ENCODE data around the gene TESK2.

The TESK2 gene

DNA sequence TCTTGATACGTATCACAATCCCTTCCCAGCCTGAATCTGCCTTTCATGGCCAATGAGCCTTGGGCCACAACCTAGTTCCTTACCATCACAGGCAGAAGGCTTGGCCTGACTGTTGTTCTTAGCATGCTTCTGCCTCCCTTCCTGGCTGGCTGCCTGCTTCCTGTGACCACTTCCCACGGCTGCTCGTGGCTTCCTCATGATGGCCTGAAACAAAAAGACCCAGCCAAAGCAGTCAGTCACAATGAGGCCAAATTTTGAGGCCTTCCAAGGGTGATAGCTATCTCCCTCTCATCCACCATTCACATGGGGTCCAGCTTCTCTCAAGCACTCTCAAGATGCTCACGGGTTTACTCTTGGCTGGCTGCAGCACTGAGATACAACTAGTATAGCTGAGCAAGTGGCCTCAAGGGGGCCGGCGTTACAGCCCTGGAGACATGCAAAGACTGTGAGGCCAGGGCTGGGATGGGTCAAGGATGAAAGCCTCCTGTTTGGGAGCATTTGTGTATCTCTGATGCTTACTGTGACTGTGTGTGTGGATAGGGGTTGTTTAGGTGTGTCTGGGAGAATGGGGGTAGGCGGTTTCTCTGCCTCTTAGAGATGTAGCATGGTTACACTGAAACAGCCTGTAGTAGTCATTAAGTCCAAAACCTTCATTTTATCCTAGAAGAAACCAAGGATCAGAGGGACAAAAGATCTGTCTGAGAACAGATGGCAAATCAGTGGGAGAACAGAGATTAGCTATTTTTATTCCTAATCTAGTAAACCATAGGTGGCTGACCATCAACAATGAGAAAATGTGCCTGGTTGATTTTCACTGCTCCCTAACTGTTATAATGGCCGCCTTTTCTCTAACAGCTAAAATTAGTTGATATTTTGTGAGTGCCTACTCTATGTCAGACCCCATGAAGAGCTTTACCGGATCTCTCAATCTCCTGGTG is 156.4 kb downstream of the TESK2 start:
- no peak for DNase-seq

DNA sequence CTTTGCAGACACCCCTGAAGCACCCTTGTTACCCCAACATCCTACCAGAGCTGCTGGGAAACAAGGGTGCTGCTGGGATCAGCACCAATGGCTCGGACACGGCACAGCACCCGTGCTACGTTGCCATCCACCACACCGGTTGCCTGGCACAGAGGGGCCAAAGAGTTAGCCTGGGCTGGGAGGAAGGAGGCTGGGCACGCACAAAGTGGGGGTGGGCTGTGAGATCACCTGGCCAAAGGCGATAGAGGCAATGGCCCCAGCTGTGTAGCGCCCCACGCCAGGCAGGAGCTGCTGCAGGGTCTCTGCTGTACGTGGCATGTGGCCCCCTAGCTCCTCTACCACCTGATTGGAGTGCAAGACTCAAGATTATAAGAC is 158.6 kb downstream of the TESK2 start:
- no peak for DNase-seq

DNA sequence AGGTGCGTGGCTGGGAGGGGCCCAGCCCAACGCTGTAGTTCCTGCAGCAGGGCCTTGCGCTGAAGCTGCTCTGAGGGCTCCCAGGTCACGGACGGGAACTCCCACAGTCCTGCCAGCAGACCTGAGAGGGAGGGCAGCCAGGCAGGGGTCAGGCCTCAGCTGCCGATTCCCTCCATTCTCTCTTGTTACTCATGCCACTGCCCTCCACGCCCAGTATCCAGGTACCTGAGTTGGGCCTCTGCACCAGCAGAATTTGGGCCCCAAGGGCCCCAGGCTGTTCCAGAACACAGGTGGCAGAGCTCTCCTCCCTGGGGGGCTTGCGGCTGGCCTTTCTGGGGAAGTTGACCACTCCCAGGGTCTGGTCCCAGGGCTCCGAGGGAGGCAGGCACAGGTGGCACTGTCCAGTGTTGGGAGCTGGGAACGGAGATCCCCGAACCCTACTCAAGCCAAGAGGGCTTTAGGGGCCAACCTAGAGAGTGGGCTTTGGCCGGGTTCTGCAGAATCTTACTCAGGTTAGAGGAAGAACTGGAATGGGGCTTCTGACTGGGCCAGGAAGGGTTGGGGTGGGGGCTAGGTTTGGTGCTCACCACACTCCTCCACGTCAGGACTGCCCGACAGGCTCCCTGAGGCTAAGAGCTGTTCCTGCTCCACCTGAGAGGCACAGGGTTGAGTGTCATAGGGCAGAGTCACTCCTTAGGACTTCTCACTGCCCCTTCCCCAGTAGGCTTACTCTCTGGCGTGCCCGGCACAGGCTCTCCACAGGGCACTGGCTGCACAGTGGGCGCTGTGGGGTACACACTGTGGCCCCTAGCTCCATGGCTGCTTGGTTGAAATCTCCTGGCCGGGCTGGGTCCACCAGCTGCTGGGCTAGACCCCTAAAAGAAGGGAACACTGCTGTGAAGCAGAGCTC is 159.3 kb downstream of the TESK2 start:
- DNase-seq: no peak

- DNase-seq: no peak
Observed at GRCh38 chr1:45329445-45329844, 161.5 kb downstream of the TESK2 start.

- no peak for DNase-seq
Observed at GRCh38 chr1:45328680-45329079, 162.3 kb downstream of the TESK2 start.

GRCh38 chr1:45327644-45328515 is 163.1 kb downstream of the TESK2 start:
- no peak for DNase-seq

DNA sequence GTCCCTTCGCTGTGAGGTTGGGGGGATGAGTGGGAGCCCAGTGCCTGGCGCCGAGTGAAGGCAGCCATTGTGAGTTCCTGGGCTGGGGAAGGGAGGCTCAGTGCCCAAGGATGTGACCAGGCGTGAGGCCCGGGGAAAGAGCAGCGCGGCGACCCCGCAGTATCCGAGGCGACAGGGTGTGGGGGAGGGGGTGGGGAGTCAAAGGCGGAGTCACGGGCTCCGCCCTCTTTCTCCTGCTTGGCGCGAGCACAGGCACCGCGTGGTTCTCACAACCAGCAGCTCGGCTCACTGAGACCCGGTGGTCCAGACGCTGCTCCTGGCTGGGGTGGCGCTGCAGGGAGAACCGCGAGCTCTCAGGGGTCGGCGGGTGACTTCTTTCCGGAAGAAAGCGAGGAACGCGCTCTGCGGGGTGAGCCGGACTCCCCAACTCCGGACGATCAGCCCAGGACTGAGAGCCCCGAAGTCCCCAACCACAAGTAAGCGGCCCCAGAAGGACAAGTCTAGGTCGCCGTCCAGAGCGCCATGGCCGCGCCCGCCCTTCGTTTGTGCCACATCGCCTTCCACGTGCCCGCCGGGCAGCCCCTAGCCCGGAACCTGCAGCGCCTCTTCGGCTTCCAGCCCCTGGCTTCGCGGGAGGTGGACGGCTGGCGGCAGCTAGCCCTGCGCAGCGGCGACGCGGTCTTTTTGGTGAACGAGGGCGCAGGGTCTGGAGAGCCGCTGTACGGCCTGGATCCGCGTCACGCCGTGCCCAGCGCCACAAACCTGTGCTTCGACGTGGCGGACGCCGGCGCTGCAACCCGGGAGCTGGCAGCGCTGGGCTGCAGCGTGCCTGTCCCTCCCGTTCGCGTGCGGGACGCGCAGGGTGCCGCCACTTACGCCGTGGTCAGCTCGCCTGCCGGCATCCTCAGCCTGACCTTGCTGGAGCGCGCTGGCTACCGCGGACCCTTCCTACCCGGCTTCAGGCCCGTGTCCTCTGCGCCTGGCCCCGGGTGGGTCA is 164.0 kb downstream of the TESK2 start, which contains the start of gene HPDL:
Gene HPDL (plus strand): TSS at position 269 of the 997 bp plus-strand sequence. CDS start 254 bp downstream, at position 523.
- DNase-seq: peak; percentile 78

- no peak for DNase-seq
Observed at GRCh38 chr1:45325851-45326506, 165.0 kb downstream of the TESK2 start.

- no peak for DNase-seq
Observed at GRCh38 chr1:45322486-45323040, 168.4 kb downstream of the TESK2 start.

DNA sequence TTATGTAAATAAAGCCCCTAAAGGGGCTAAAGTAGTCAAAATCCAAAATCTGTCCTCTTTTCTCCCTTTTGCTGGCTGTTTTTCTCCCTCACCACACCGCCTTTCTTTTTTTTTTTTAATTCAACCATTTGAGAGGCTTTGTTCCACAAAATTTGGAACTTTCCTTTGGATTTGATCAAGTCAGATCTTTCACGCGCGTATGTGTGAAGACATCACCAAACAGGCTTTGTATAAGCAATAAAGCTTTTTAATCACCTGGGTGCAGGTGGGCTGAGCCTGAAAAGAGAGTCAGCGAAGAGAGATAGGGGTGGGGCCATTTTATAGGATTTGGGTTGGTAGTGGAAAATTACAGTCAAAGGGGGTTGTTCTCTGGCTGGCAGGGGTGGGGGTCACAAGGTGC is 169.5 kb downstream of the TESK2 start:
- no peak for DNase-seq

DNA sequence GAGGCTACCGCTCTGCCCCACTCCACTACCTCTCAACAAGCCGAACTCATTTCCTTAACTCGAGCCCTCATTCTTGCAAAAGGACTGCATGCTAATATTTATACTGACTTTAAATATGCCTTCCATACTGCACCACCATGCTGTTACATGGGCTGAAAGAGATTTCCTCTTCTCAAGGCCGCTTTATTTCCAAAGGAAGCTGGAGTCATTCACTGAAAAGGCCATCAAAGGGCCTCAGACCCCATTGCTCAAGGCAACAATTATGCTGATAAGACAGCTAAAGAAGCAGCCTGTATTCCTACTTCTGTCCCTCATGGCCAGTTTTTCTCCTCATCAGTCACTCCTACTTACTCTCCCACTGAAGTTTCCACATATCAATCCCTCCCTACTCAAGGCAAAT is 171.2 kb downstream of the TESK2 start:
- no peak for DNase-seq

DNA sequence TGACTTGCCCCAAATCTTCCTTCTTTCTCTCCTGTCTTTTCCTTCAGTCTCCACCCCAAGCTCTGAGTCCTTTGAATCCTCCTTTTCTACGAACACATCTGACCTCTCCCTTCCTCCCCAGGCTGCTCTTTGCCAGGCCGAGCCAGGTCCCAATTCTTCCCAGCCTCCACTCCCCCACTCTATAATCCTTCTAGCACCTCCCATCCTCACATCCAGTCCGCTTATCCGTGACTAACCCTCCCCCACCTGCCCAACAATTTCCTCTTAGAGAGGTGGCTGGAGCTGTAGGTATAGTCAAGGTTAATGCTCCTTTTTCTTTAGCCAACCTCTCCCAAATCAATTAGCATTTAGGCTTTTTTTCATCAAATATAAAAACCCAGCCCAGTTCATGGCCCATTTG is 173.8 kb downstream of the TESK2 start:
- DNase-seq: no peak

GRCh38 chr1:45314266-45314665 is 176.7 kb downstream of the TESK2 start:
- no peak for DNase-seq

- DNase-seq: no peak
Observed at GRCh38 chr1:45306905-45307304, 184.1 kb downstream of the TESK2 start.

DNA sequence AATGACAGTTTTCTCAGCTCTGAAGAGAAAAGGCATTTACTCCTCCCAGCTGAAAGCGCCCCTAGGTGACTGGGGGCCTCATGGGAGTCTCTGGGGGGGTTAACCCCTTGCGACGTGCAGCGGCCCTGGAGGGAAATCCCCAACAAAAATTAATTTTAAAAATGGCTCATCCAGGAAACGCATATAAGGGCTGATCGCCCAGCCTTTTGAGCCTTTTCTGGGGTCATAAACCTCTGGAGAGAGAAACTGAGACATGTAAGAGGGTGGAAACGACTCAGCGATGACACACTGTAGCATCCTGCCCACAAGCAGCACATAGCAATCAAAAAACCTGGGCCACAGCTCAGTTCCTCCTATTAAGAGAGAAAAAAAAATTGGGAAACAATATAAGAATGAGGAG is 184.6 kb downstream of the TESK2 start:
- DNase-seq: no peak

DNA sequence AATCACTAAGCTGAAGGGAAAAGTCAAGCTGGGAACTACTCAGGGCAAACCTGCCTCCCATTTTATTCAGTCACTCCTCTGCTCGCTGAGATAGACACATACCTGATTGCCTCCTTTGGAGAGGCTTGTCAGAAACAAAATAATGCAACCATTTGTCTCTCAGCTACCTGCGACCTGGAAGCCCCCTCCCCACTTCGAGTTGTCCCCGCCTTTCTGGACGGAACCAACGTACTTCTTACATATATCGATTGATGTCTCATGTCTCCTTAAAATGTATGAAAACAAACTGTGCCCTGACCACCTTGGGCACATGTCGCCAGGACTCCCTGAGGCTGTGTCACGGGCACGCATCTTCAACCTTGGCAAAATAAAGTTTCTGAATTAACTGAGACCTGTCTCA is 185.7 kb downstream of the TESK2 start:
- no peak for DNase-seq

DNA sequence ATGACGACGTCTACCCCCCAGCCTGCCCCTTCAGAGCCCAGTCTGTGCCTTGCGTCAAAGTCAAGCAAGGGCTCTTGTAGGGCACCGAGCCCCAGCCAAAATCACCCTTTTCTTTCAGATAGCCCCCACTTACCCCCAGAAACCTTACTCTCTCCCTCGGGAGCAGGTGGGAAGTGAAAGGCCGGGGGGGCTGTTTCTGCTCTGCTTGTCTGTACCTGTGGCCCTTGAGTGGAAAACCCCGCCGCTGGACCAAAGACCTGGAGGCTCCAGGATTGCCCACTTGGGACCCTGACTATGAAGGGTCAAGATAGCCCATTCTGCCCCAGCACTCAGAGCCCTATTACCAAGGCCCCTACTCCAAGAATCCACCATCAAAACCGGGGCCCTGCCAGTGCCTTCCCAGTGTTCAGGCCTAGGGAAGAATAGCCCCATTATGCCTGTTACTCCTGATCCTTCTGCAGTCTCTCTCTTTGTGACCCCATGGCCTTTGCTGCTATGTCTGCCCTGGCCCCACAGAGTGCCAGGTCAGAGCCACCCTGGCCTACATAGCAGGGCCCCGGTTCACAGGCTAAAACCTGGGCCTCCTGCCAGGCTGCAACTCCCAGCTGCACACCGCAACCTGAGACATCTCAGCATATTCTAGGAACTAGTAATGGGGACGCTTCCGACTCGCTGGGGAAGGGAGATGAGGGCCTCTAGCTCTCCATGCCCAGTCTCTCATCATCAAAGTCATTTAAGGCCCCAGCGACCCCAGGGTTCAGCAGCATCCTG is 186.5 kb downstream of the TESK2 start:
- DNase-seq: no peak

DNA sequence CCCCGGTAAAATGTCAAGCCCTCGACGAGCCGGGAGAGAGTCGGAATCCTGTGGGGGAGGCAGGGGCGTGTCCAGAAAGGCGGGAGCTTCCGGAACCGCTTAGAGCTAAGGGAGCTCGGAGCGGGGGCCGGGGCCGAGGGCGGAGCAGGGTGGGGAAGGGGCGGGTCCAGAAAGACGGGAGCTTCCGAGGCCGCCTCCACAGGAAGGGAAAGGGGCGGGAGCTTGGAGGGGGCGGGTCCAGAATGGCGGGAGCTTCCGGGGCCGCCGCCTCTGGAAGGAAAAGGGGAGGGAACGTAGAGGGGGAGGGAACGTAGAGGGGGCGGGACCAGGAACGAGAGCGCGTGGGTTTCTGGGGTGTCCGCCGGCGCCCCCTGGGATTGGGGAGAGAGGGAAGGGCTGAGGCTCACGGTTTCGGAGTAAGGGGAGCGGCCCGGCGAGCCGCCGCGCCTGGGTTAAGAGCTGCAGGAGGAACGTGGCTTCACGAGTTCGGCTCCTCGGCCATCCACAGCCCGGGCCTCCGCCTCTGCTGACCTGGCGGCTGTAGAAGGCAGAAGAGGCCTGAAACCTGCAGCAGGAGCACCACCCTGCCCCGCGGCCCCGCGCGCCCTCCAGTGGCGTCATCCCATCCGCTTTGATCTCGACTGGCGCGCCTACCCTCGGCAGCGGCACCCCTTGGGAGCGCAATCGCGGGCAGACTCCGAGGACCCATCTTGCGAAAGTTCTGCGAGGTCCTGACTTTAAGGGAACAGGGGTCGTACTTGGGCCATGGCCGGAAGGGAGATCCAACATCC is 187.2 kb downstream of the TESK2 start:
- peak; percentile 100 for DNase-seq

All from CD4-positive, alpha-beta T cell treated with Interleukin-17A for 4 hours (primary cell).